SK-N-SH treated with all-trans-retinoic acid at 6 μM for 48 hours (cell line): ENCODE measurements around the gene DOK5.

Source experiments
- ATAC-seq: fragments of 200-7000 bp; cut with Tn5 transposase; 3 replicates; pipeline ENCODE4 v1.9.1; 2020; ENCODE audit warnings: mild to moderate bottlenecking, moderate library complexity
- ARNTL ChIP-seq: fragments of 450-650 bp; formaldehyde crosslinking; IDR thresholded peaks from 2 replicates; pipeline ENCODE4 v1.5.0; 2020; ENCODE audit warnings: low read depth, mild to moderate bottlenecking, moderate library complexity, borderline replicate concordance
- BACH2 ChIP-seq: fragments of 250-450 bp; sonication (Bioruptor Pico); IDR thresholded peaks from 2 replicates; pipeline ENCODE4 v1.9.0; 2021; ENCODE audit warnings: mild to moderate bottlenecking, borderline replicate concordance
- CREB5 ChIP-seq: fragments of 250-450 bp; sonication (Bioruptor Pico); IDR thresholded peaks from 2 replicates; pipeline ENCODE4 v1.5.1; 2020; ENCODE audit warnings: low read depth, mild to moderate bottlenecking, moderate library complexity
- CSRNP3 ChIP-seq: fragments of 250-450 bp; sonication (Bioruptor Pico); IDR thresholded peaks from 2 replicates; pipeline ENCODE4 v1.5.1; 2021; ENCODE audit warnings: mild to moderate bottlenecking, moderate library complexity
- ESRRG ChIP-seq: fragments of 250-450 bp; sonication (Bioruptor Pico); IDR thresholded peaks from 2 replicates; pipeline ENCODE4 v1.6.1; 2021; ENCODE audit warnings: mild to moderate bottlenecking
- GLIS3 ChIP-seq: fragments of 250-450 bp; sonication (Bioruptor Pico); IDR thresholded peaks from 2 replicates; pipeline ENCODE4 v1.5.0; 2020; ENCODE audit warnings: mild to moderate bottlenecking, moderate library complexity
- ISL1 ChIP-seq: fragments of 250-450 bp; sonication (Bioruptor Pico); IDR thresholded peaks from 2 replicates; pipeline ENCODE4 v2.1.2; 2022; ENCODE audit warnings: mild to moderate bottlenecking, moderate library complexity
- PATZ1 ChIP-seq: fragments of 250-450 bp; sonication (Bioruptor Pico); IDR thresholded peaks from 2 replicates; pipeline ENCODE4 v1.8.0; 2020; ENCODE audit warnings: mild to moderate bottlenecking, moderate library complexity, borderline replicate concordance
- PPARA ChIP-seq: fragments of 250-450 bp; sonication (Bioruptor Pico); IDR thresholded peaks from 2 replicates; pipeline ENCODE4 v1.5.0; 2020; ENCODE audit warnings: mild to moderate bottlenecking, borderline replicate concordance
- RARB ChIP-seq: fragments of 250-450 bp; sonication (Bioruptor Pico); IDR thresholded peaks from 2 replicates; pipeline ENCODE4 v1.8.0; 2021; ENCODE audit warnings: mild to moderate bottlenecking, moderate library complexity
- SNAI2 ChIP-seq: fragments of 250-450 bp; sonication (Bioruptor Pico); IDR thresholded peaks from 2 replicates; pipeline ENCODE4 v1.5.0; 2020; ENCODE audit warnings: mild to moderate bottlenecking, moderate library complexity
- TCF4 ChIP-seq: fragments of 250-450 bp; sonication (Bioruptor Pico); IDR thresholded peaks from 2 replicates; pipeline ENCODE4 v1.8.0; 2021; ENCODE audit warnings: mild to moderate bottlenecking, moderate library complexity, borderline replicate concordance
- TOX ChIP-seq: fragments of 250-450 bp; sonication (Bioruptor Pico); IDR thresholded peaks from 2 replicates; pipeline ENCODE4 v1.8.0; 2021; ENCODE audit warnings: mild to moderate bottlenecking, moderate library complexity, borderline replicate concordance
- ZC3H10 ChIP-seq: fragments of 250-450 bp; sonication (Bioruptor Pico); IDR thresholded peaks from 2 replicates; pipeline ENCODE4 v1.5.1; 2021; ENCODE audit warnings: mild to moderate bottlenecking, moderate library complexity
- ZNF70 ChIP-seq: fragments of 450-650 bp; formaldehyde crosslinking; IDR thresholded peaks from 2 replicates; pipeline ENCODE4 v1.5.0; 2020; ENCODE audit warnings: mild to moderate bottlenecking, moderate library complexity
- ZNF8 ChIP-seq: fragments of 450-650 bp; formaldehyde crosslinking; IDR thresholded peaks from 2 replicates; pipeline ENCODE4 v1.5.0; 2020; ENCODE audit warnings: mild to moderate bottlenecking, moderate library complexity
- TF ChIP-seq, protein P1 (sequence below): fragments of 250-450 bp; sonication (Bioruptor Pico); IDR thresholded peaks from 2 replicates; pipeline ENCODE4 v1.5.0; 2020; ENCODE audit warnings: mild to moderate bottlenecking, moderate library complexity
- TF ChIP-seq, protein P2 (sequence below): fragments of 250-450 bp; sonication (Bioruptor Pico); IDR thresholded peaks from 2 replicates; pipeline ENCODE4 v1.8.0; 2021; ENCODE audit warnings: low read depth, mild to moderate bottlenecking, moderate library complexity, borderline replicate concordance

DOK5 gene

DNA sequence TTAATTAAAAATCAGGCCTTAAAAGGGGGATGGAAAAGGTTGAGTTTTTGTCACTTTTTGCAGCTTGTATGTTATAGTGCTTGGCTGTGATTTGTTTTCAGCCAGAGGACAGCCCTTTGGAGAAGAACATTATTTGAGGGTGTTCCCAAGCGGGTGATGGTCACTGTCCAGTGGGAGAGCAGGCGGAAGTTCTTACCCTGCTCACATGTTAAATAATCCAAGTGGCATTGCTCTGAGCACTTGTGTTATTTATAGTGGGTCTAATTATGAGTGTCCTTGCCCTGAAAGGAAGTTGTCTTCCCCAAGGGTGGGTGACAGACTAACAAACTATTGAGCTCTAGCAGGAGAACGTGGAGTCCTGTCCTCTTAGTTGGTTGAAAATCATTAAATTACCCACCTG lies 49.5 kb downstream of the DOK5 start:
- no peak for TF ChIP-seq SNAI2 (CRISPR knock-in tag)
- no peak for TF ChIP-seq ZC3H10 (CRISPR knock-in tag)
- TF ChIP-seq CSRNP3 (CRISPR knock-in tag), result no peak
- no peak for TF ChIP-seq ZNF8 (CRISPR knock-in tag)
- TF ChIP-seq, protein P1, sequence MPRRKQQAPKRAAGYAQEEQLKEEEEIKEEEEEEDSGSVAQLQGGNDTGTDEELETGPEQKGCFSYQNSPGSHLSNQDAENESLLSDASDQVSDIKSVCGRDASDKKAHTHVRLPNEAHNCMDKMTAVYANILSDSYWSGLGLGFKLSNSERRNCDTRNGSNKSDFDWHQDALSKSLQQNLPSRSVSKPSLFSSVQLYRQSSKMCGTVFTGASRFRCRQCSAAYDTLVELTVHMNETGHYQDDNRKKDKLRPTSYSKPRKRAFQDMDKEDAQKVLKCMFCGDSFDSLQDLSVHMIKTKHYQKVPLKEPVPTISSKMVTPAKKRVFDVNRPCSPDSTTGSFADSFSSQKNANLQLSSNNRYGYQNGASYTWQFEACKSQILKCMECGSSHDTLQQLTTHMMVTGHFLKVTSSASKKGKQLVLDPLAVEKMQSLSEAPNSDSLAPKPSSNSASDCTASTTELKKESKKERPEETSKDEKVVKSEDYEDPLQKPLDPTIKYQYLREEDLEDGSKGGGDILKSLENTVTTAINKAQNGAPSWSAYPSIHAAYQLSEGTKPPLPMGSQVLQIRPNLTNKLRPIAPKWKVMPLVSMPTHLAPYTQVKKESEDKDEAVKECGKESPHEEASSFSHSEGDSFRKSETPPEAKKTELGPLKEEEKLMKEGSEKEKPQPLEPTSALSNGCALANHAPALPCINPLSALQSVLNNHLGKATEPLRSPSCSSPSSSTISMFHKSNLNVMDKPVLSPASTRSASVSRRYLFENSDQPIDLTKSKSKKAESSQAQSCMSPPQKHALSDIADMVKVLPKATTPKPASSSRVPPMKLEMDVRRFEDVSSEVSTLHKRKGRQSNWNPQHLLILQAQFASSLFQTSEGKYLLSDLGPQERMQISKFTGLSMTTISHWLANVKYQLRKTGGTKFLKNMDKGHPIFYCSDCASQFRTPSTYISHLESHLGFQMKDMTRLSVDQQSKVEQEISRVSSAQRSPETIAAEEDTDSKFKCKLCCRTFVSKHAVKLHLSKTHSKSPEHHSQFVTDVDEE (CRISPR knock-in tag), result no peak
- no peak for TF ChIP-seq ISL1 (CRISPR knock-in tag)
- TF ChIP-seq, protein P2, sequence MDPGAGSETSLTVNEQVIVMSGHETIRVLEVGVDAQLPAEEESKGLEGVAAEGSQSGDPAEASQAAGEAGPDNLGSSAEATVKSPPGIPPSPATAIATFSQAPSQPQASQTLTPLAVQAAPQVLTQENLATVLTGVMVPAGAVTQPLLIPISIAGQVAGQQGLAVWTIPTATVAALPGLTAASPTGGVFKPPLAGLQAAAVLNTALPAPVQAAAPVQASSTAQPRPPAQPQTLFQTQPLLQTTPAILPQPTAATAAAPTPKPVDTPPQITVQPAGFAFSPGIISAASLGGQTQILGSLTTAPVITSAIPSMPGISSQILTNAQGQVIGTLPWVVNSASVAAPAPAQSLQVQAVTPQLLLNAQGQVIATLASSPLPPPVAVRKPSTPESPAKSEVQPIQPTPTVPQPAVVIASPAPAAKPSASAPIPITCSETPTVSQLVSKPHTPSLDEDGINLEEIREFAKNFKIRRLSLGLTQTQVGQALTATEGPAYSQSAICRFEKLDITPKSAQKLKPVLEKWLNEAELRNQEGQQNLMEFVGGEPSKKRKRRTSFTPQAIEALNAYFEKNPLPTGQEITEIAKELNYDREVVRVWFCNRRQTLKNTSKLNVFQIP, result no peak
- TF ChIP-seq, all 23 proteins: peak for 0

GRCh38 chr20:54525916-54526590 lies 50.7 kb downstream of the DOK5 start:
- ATAC-seq, result no peak
- TF ChIP-seq PATZ1 (CRISPR knock-in tag) (no peak), CREB5 (CRISPR knock-in tag) (no peak), TOX (CRISPR knock-in tag) (no peak), RARB (no peak), ZNF70 (CRISPR knock-in tag) (no peak), PPARA (no peak), SNAI2 (CRISPR knock-in tag) (no peak), TCF4 (CRISPR knock-in tag) (no peak), ARNTL (CRISPR knock-in tag) (no peak), ZNF8 (CRISPR knock-in tag) (no peak), GLIS3 (CRISPR knock-in tag) (no peak), ESRRG (CRISPR knock-in tag) (no peak), BACH2 (CRISPR knock-in tag) (no peak), ISL1 (CRISPR knock-in tag) (no peak), CSRNP3 (CRISPR knock-in tag) (no peak)
- TF ChIP-seq, protein P2, result no peak
- TF ChIP-seq, protein P1 (CRISPR knock-in tag), result no peak
- TF ChIP-seq, all 23 proteins: peak for 0

More for the DNA sequence above, 49.5 kb downstream of the DOK5 start:
- ATAC-seq, result no peak
